Measurements from ENCODE around the gene ACTL7A. TPM values are rescaled to one million over a fixed set of nuclear protein-coding genes. Genes with fewer than 3 reads are reported as not detected.
A peak's percentile ranks its signal among the peaks of the same experiment; 100 is the strongest.

ACTL7A gene
- polyA plus RNA-seq, 2 of the 4 experiments (the other 2 are of a cell fraction), result not detected

- no peaks in the 10 kb centered on the region for H3K9me3 ChIP-seq
- H3K4me1 ChIP-seq, result peaks cover 23% of the 10 kb centered on the region
- H3K4me2 ChIP-seq, result no peak overlapping the region
- CTCF ChIA-PET, result interaction anchor here (0.7 to 2.3 kb wide), 16 partner anchors 10 to 581 kb away, joined by 3 to 8 read pairs (median 3); partner anchors contain the start of gene FRRS1L
- FAIRE-seq (no peak), ATAC-seq (peak; percentile 64 to 78; a peak in 4 of 6 replicates), DNase-seq (ENCODE audit: low read depth in 1 of 2, low spot score in 1 of 2) (peak in 1 of 2 experiments; percentile 34)
- TF ChIP-seq PHF8 (IDR thresholded peaks at IDR 0.05; ENCODE audit: borderline replicate concordance, low read depth) (no peak), ZC3H11A (IDR thresholded peaks at IDR 0.05) (no peak), CHD2 (IDR thresholded peaks at IDR 0.05; ENCODE audit: low read length, partially characterized antibody) (no peak), NFE2L2 (conservative IDR thresholded peaks at IDR 0.05; ENCODE audit: low read length) (no peak), E2F6 (IDR thresholded peaks at IDR 0.05; ENCODE audit: borderline replicate concordance, low read depth) (no peak), CEBPB (IDR thresholded peaks at IDR 0.05) (no peak), USF2 (IDR thresholded peaks at IDR 0.05) (no peak), SMC3 (IDR thresholded peaks at IDR 0.05) (0 out of 3 replicates have a peak, but pooled peaks have one; percentile 11), JUNB (IDR thresholded peaks at IDR 0.05) (no peak), HOXB13 (CRISPR knock-in tag; IDR thresholded peaks at IDR 0.05; ENCODE audit: low read depth) (no peak), TP53 (CRISPR knock-in tag; IDR thresholded peaks at IDR 0.05) (no peak), HOXB5 (CRISPR knock-in tag; IDR thresholded peaks at IDR 0.05) (no peak), RFX5 (IDR thresholded peaks at IDR 0.05) (no peak), PBX3 (IDR thresholded peaks at IDR 0.05) (no peak), EHF (CRISPR knock-in tag; IDR thresholded peaks at IDR 0.05) (no peak), ATOH8 (CRISPR knock-in tag; IDR thresholded peaks at IDR 0.05; ENCODE audit: low read depth) (no peak), KDM5A (IDR thresholded peaks at IDR 0.05) (no peak), ELK1 (IDR thresholded peaks at IDR 0.05; ENCODE audit: low read depth, low read length) (no peak), FOXS1 (CRISPR knock-in tag; IDR thresholded peaks at IDR 0.05) (no peak), MYC (IDR thresholded peaks at IDR 0.05; ENCODE audit: borderline replicate concordance, low read length) (no peak), RCOR1 (IDR thresholded peaks at IDR 0.05; ENCODE audit: low read depth, low read length) (no peak), MAZ (IDR thresholded peaks at IDR 0.05; ENCODE audit: borderline replicate concordance, low read depth, low read length) (no peak), RAD21 (conservative IDR thresholded peaks at IDR 0.05 in 1 of 2, IDR thresholded peaks at IDR 0.05 in 1 of 2) (peak in 1 of 2 experiments; percentile 52; a peak in 4 of 5 replicates)
- TF ChIP-seq, protein P1, sequence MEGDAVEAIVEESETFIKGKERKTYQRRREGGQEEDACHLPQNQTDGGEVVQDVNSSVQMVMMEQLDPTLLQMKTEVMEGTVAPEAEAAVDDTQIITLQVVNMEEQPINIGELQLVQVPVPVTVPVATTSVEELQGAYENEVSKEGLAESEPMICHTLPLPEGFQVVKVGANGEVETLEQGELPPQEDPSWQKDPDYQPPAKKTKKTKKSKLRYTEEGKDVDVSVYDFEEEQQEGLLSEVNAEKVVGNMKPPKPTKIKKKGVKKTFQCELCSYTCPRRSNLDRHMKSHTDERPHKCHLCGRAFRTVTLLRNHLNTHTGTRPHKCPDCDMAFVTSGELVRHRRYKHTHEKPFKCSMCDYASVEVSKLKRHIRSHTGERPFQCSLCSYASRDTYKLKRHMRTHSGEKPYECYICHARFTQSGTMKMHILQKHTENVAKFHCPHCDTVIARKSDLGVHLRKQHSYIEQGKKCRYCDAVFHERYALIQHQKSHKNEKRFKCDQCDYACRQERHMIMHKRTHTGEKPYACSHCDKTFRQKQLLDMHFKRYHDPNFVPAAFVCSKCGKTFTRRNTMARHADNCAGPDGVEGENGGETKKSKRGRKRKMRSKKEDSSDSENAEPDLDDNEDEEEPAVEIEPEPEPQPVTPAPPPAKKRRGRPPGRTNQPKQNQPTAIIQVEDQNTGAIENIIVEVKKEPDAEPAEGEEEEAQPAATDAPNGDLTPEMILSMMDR (IDR thresholded peaks at IDR 0.05), result peak; percentile 35; the same call in 1 of the 3 replicates
- TF ChIP-seq, protein P2, sequence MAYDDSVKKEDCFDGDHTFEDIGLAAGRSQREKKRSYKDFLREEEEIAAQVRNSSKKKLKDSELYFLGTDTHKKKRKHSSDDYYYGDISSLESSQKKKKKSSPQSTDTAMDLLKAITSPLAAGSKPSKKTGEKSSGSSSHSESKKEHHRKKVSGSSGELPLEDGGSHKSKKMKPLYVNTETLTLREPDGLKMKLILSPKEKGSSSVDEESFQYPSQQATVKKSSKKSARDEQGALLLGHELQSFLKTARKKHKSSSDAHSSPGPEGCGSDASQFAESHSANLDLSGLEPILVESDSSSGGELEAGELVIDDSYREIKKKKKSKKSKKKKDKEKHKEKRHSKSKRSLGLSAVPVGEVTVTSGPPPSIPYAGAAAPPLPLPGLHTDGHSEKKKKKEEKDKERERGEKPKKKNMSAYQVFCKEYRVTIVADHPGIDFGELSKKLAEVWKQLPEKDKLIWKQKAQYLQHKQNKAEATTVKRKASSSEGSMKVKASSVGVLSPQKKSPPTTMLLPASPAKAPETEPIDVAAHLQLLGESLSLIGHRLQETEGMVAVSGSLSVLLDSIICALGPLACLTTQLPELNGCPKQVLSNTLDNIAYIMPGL (CRISPR knock-in tag; IDR thresholded peaks at IDR 0.05; ENCODE audit: borderline replicate concordance), result no peak
- TF ChIP-seq, protein P3, sequence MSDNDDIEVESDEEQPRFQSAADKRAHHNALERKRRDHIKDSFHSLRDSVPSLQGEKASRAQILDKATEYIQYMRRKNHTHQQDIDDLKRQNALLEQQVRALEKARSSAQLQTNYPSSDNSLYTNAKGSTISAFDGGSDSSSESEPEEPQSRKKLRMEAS (IDR thresholded peaks at IDR 0.05), result no peak
- POLR2A ChIA-PET, result no interaction called here
- H3K27ac ChIP-seq, result no peak overlapping the region
- WGBS (ENCODE audit: missing lambda C conversion rate), result 90% methylated on average over 4 of the region's 4 CpGs
- no peak overlapping the region for H3K4me3 ChIP-seq
These were observed 27.6 kb downstream of the ACTL7A start for GRCh38 chr9:108889649-108890067.

Measured in A549 (cell line).